Rectal smooth muscle tissue (tissue), 1 donor: ENCODE results near the gene HSPA1A.

ENCODE experiments used
- H3K27ac ChIP-seq: one replicate; pipeline ENCODE4 v1.7.0; 2013; ENCODE audit warnings: low read depth, low read length, inconsistent platforms
- H3K27me3 ChIP-seq: one replicate; pipeline ENCODE4 v1.7.0; 2013; ENCODE audit warnings: low read length; ENCODE audit not compliant: control insufficient read depth, insufficient read depth
- H3K36me3 ChIP-seq: one replicate; pipeline ENCODE4 v1.7.0; 2013; ENCODE audit warnings: low read length; ENCODE audit not compliant: control insufficient read depth, insufficient read depth
- H3K4me1 ChIP-seq: one replicate; pipeline ENCODE4 v1.7.0; 2013; ENCODE audit warnings: low read length; ENCODE audit not compliant: control insufficient read depth, insufficient read depth
- H3K4me3 ChIP-seq: one replicate; pipeline ENCODE4 v1.7.0; 2013; ENCODE audit warnings: low read length
- H3K9ac ChIP-seq: one replicate; pipeline ENCODE4 v1.7.0; 2013; ENCODE audit warnings: low read length

The HSPA1A gene

DNA sequence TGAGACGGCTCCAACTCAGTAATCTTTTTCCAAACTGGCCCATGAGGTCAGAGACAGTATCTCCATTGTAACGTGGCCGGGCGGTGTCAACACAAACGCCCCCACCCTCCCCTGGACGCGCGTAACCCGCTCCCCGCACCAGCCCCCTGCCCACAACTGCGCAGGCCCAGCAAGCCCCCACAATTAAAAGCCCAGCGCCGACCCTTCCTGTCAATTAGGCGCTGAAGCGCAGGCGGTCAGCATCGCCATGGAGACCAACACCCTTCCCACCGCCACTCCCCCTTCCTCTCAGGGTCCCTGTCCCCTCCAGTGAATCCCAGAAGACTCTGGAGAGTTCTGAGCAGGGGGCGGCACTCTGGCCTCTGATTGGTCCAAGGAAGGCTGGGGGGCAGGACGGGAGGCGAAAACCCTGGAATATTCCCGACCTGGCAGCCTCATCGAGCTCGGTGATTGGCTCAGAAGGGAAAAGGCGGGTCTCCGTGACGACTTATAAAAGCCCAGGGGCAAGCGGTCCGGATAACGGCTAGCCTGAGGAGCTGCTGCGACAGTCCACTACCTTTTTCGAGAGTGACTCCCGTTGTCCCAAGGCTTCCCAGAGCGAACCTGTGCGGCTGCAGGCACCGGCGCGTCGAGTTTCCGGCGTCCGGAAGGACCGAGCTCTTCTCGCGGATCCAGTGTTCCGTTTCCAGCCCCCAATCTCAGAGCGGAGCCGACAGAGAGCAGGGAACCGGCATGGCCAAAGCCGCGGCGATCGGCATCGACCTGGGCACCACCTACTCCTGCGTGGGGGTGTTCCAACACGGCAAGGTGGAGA lies at the start of gene HSPA1A, which contains the start of gene HSPA1L:
HSPA1A (plus strand) TSS at position 519 of the 814 bp plus-strand sequence; CDS start at position 733, 214 bp downstream.
HSPA1L (minus strand) TSS at position 259 of the 814 bp plus-strand sequence. CDS start 3,311 bp downstream, outside the sequence.
- Histone ChIP-seq H3K9ac (peak within 1 kb of the TSS; percentile 90), H3K36me3 (no peaks in the 10 kb centered on the region), H3K27ac (peak within 1 kb of the TSS; percentile 97), H3K27me3 (no peaks in the 10 kb centered on the region), H3K4me3 (peak within 1 kb of the TSS; percentile 97), H3K4me1 (peaks cover 6% of the 10 kb centered on the region)

DNA sequence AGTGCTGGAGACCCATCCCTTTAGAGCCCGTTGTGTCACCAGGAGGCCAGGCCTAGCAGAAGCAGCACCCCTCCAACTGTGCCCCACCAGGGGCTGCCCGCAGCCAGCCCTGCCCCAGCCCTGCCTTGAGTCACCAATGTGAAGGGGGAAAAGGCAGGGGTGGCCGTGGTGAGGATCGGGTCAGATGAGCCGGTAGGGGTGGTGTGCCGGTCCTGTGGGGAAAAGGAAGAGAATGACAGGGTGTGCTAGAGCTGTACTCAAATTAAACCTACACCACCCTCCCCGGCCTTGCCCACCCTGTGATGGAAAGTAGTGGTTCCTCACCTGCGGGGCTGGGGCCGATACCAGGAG lies 49.8 kb upstream of the HSPA1A start:
- H3K36me3 ChIP-seq: no peaks in the 10 kb centered on the region
- H3K4me1 ChIP-seq: no peaks in the 10 kb centered on the region
- H3K4me3 ChIP-seq: no peak overlapping the region
- no peak overlapping the region for H3K9ac ChIP-seq
- no peak overlapping the region for H3K27ac ChIP-seq
- H3K27me3 ChIP-seq: no peaks in the 10 kb centered on the region

DNA sequence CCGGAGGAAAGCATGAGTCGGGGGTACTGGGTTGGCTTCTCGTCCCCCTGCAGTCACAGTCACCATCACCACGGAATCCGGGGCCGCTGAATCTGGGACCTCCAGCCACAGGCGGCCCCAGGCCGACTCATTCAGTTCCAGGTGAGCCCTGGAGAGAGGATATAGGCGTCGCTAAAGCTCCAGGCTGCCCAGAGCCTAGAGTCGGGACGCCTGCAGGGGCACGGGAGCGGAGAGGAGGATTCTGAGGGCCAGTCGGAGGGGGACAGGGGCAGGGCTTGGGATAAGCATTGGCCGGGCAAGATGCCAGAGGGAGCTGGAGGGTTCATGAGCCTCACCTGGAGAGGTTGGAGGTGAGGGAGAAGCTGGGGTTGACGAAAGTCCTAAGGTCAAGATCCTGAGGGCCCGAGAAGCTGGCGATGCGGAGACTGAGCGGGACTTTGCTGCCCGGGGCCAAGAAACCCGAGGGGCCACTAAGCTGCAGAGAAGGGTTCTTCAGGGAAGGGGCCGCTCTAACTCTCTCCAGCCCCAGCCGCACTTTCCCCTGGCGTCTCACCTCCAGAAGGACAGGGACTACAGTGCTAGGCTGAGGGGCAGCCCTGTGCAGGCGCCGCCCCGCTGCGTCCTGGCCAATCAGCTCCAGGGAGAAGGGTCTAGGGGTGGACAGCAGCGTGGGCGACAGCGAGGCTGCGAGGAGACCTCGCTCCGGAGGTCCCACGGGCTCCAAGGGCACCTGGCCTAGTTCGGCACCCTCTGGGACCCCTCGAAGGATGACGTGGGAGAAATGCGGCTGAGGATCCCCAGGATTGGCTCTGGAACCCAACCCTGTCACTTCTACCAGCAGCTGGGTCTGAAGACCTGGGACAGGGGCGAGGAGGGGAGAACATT lies 49.2 kb upstream of the HSPA1A start:
- H3K4me3 ChIP-seq: peak overlapping the region; percentile 18
- no peaks in the 10 kb centered on the region for H3K4me1 ChIP-seq
- H3K27ac ChIP-seq: no peak overlapping the region
- no peak overlapping the region for H3K9ac ChIP-seq
- H3K27me3 ChIP-seq: no peaks in the 10 kb centered on the region
- H3K36me3 ChIP-seq: no peaks in the 10 kb centered on the region

DNA sequence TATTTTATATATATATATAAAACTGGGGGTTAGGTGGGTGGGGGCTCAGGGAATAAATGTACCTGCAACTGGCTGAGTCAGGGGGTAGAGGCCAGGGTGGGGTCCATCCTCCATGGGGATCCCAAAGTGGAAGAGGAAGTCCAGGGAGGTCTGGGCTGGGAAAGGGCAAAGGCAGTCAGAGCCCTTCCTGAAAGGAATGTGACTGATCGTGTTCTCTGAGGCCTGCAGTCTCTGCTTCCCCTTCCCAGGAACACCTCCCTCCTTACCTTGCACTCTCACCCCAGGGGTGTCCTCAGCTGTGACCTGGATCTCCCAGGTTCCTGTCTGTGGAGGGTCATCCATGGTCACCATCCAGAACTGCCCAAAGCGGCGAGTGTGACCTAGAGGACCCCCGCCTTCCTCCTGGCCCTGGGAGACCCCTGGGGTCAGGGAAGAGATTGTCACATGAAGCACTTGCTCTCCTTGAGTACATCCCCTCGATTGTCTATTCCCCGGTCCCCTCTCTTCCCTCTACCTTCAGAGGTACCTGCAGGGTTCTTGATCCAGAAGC lies 48.2 kb upstream of the HSPA1A start:
- Histone ChIP-seq H3K4me3 (no peak overlapping the region), H3K36me3 (no peaks in the 10 kb centered on the region), H3K27me3 (no peaks in the 10 kb centered on the region), H3K27ac (no peak overlapping the region), H3K4me1 (no peaks in the 10 kb centered on the region), H3K9ac (no peak overlapping the region)

DNA sequence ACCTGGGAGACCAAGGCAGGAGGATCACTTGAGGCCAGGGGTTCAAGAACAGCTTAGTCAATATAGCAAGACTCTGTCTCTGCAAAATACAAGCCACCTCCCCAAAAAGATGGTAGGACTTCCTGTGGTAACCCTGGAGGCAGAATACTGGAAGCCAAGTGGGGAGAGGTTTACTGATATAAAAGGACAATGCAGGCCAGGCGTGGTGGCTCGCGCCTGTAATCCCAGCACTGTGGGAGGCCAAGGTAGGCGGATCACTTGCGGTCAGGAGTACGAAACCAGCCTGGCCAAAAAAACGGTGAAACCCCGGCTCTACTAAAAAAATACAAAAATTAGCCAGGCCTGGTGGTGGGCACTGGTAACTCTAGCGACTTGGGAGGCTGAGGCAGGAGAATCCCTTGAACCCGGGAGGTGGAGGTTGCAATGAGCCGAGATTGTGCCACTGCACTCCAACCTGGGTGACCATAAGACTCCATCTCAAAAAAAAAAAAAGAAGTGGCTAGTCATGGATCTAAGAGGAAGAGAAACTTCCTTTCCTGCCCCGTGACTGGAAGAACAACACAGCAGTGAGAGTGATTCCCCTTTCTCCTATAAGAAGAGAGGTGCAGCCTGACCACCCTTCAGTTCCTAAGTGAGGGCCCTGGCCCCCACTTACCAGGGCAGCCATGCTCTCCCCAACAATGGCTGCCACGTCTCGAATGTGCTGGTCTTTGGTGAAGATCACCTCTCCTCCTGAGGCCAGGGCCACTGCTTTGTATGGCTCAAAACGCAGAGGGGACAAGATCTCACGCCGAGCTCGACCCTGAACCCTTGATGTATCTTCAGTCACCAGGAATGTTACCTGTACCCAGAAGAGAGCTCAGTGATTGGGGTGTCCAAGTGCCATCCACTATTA lies 46.7 kb upstream of the HSPA1A start:
- Histone ChIP-seq H3K27me3 (no peaks in the 10 kb centered on the region), H3K36me3 (no peaks in the 10 kb centered on the region), H3K9ac (no peak overlapping the region), H3K4me1 (no peaks in the 10 kb centered on the region), H3K4me3 (no peak overlapping the region), H3K27ac (no peak overlapping the region)

DNA sequence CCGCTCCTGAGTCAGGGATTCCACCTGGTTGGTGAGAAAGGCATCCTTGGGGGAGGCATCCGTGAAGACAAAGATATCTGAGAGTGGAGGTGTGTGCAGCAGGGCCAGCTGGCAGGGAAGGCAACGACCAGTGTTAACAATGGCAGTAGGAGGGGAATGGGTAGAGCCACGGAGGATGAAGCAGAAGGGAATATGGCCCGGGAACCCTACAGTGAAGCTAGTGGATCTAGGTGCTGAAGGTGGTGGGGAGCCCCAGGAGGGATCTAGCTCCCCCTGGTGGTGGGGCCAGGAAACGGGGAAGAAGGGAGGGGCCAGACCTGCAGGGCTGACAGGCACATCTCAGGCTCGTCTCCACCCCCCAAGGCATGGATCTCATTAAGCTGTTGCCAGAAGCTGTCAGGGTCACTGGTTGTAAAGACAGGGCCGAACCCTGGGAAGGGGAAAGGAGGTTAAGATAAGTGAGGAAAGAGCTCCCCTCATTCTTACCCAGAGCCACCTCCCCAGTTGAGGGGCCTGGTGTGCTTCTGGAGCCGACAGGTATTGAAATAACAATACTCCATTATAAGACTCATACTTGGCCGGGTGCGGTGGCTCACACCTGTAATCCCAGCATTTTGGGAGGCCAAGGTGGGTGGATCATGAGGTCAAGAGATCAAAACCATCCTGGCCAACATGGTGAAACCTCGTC lies 45.5 kb upstream of the HSPA1A start:
- Histone ChIP-seq H3K27me3 (no peaks in the 10 kb centered on the region), H3K4me1 (no peaks in the 10 kb centered on the region), H3K27ac (no peak overlapping the region), H3K4me3 (no peak overlapping the region), H3K36me3 (no peaks in the 10 kb centered on the region), H3K9ac (no peak overlapping the region)

DNA sequence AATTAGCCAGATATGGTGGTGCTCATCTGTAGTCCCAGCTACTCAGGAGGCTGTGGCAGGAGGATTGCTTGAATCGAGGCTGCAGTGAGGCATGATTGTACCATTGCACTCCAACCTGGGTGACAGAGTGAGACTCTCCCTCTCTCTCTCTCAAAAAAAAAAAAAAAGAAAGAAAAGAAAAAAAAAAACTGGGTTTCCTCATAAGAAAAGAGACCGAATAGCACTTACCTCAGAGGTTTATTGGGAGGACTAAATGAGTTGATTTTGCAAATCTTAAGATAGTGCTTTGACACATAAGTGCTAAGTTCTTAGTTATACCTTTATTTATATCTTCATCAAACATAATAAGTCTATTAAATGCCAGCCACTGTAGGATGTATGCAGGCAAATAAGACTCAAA lies 44.5 kb upstream of the HSPA1A start:
- H3K27ac ChIP-seq: no peak overlapping the region
- no peaks in the 10 kb centered on the region for H3K4me1 ChIP-seq
- no peaks in the 10 kb centered on the region for H3K36me3 ChIP-seq
- no peaks in the 10 kb centered on the region for H3K27me3 ChIP-seq
- H3K9ac ChIP-seq: no peak overlapping the region
- H3K4me3 ChIP-seq: no peak overlapping the region

DNA sequence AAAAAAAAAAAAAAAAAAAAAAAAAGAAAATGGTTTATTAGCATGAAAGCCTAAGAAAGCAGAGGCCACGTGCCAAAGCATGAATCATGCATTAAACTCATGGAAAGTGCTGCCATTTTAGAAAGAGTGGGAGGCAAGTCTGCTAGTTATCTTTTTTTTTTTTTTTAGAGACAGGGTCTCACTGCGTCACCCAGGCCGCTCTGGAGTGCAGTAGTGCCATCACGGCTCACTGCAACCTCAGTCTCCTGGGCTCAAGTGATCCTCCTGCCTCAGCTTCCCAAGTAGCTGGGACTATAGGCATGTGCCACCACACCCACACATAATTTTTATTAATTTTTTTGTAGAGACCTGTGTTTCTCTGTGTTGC lies 43.4 kb upstream of the HSPA1A start:
- Histone ChIP-seq H3K27me3 (no peaks in the 10 kb centered on the region), H3K36me3 (no peaks in the 10 kb centered on the region), H3K4me3 (no peak overlapping the region), H3K4me1 (no peaks in the 10 kb centered on the region), H3K27ac (no peak overlapping the region), H3K9ac (no peak overlapping the region)

DNA sequence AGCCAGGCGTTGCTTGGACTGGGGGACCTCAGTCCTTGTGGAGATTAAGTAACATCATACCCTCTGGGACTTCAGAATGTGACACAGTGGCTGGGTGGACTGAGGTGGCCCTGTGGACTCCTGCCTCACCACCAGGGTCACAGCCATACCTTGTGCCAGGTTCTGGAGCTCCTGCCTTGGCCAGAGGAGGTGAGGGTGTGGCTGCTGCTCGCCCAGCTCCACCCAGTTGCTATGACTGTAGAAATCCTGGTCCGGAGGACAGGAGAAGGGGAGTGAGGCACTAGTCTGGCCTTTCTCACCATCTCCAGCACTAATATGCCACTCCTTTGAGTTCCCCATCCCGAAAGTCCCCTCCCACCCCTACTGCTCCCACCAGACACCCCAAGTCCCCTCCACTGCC lies 40.2 kb upstream of the HSPA1A start:
- Histone ChIP-seq H3K27ac (no peak overlapping the region), H3K27me3 (no peaks in the 10 kb centered on the region), H3K4me3 (no peak overlapping the region), H3K4me1 (no peaks in the 10 kb centered on the region), H3K36me3 (peaks cover 3% of the 10 kb centered on the region), H3K9ac (no peak overlapping the region)

DNA sequence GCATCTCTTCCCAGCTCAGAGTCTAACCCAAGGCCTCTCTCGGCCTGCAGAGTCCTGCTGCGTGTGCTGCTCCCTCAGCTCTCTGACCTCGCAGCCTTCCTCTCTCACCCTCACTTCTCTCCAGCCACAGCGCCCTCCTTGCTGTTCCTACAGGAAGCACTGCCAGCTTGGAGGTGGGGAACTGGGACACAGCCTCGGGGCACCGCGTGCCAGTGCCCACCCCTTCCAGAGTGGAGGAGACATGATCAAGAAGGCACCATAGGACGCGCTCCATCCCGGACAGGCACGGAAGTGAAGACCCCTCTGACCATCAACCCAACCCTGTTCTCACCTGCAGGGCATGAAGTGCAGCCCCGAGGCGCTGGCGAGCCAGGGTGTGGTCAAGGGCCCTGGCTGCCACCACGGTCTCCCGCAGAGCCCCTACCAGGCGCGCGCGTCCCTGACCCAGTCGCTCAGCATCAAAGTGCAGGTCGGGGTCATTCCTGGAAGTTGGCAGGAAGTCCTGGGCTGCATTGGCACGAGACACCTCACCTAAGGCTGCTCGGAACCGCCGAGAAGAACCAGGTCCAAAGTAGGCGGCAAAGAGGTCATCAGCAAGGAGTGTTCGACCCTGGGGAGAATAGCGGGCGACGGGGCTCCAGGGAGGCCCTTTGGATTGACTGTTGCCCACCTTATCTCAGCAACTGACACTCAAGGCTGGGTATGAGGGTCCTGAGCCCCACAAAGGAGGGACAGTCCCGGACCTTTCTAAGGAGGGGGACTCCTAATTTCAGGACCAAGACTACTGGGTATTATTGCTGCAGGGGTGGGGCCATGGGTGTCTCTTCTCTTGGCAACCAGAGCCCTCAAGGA lies 39.5 kb upstream of the HSPA1A start:
- H3K36me3 ChIP-seq: peaks cover 8% of the 10 kb centered on the region
- H3K4me3 ChIP-seq: no peak overlapping the region
- no peaks in the 10 kb centered on the region for H3K4me1 ChIP-seq
- no peak overlapping the region for H3K9ac ChIP-seq
- H3K27ac ChIP-seq: no peak overlapping the region
- H3K27me3 ChIP-seq: no peaks in the 10 kb centered on the region

DNA sequence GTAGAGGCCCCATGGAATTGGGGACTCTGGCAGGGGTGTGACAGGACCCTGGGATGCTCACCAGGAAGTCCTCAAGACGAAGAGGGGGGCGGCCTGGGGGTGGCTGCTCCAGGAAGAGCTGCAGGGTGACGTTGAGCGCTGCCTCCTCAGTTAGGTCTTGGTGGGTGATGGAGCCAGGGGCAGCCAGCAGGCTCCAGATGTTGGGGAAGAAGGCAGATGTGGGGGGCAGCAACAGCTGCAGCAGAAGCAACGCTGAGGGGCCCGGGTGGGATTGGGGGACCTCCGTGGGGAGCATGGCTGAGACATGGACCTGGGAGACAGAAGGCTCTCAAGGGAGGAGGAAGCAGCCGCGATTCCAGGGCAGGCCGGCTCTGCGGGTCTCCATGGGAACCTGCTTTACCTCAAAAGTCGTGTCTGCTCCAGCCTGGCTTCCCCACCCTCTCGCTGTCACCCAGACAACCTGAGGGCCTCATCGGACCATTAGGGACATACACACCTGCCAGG lies 38.8 kb upstream of the HSPA1A start:
- Histone ChIP-seq H3K27me3 (no peaks in the 10 kb centered on the region), H3K4me1 (no peaks in the 10 kb centered on the region), H3K4me3 (no peak overlapping the region), H3K27ac (no peak overlapping the region), H3K9ac (no peak overlapping the region), H3K36me3 (peaks cover 13% of the 10 kb centered on the region)
